Measurements from ENCODE around the gene ZNF780A.
"Not testable (repeated sequence)": the region's sequence is repeated elsewhere in the genome, so short reads cannot be mapped to it uniquely, and the experiment has no call there.

The ZNF780A gene

GRCh38 chr19:40090241-40091204 is at the start of gene ZNF780A:
TSS of gene ZNF780A (minus strand) at chr19:40090943. CDS start at chr19:40084753, 6,190 bp downstream.
- DNase-seq (ENCODE audit: low read depth, low spot score), result peak; percentile 52

GRCh38 chr19:40139533-40140287 is 49.0 kb upstream of the ZNF780A start:
- no peak for DNase-seq (ENCODE audit: low read depth, low spot score)

GRCh38 chr19:40136818-40137217 is 46.1 kb upstream of the ZNF780A start:
- no peak for DNase-seq (ENCODE audit: low read depth, low spot score)

GRCh38 chr19:40134866-40135265 is 44.1 kb upstream of the ZNF780A start:
- no peak for DNase-seq (ENCODE audit: low read depth, low spot score)

- no peak for DNase-seq (ENCODE audit: low read depth, low spot score)
These were observed 42.7 kb upstream of the ZNF780A start for GRCh38 chr19:40133491-40133890.

- no peak for DNase-seq (ENCODE audit: low read depth, low spot score)
These were observed 39.3 kb upstream of the ZNF780A start for GRCh38 chr19:40130013-40130412.

GRCh38 chr19:40129425-40129824 is 38.7 kb upstream of the ZNF780A start:
- DNase-seq (ENCODE audit: low read depth, low spot score), result no peak

- no peak for DNase-seq (ENCODE audit: low read depth, low spot score)
These were observed 38.2 kb upstream of the ZNF780A start for GRCh38 chr19:40128991-40129390.

- DNase-seq (ENCODE audit: low read depth, low spot score), result no peak
These were observed 28.6 kb upstream of the ZNF780A start for GRCh38 chr19:40119380-40119779.

GRCh38 chr19:40118638-40119037 is 27.9 kb upstream of the ZNF780A start:
- DNase-seq (ENCODE audit: low read depth, low spot score), result not testable (repeated sequence)

GRCh38 chr19:40116075-40116474 is 25.3 kb upstream of the ZNF780A start:
- DNase-seq (ENCODE audit: low read depth, low spot score), result no peak

- DNase-seq (ENCODE audit: low read depth, low spot score), result not testable (repeated sequence)
These were observed 23.4 kb upstream of the ZNF780A start for GRCh38 chr19:40114119-40114518.

GRCh38 chr19:40112271-40112670 is 21.5 kb upstream of the ZNF780A start:
- not testable (repeated sequence) for DNase-seq (ENCODE audit: low read depth, low spot score)

GRCh38 chr19:40110570-40110969 is 19.8 kb upstream of the ZNF780A start:
- no peak for DNase-seq (ENCODE audit: low read depth, low spot score)

- DNase-seq (ENCODE audit: low read depth, low spot score), result no peak
These were observed 14.0 kb upstream of the ZNF780A start for GRCh38 chr19:40104754-40105153.

- no peak for DNase-seq (ENCODE audit: low read depth, low spot score)
These were observed 12.9 kb upstream of the ZNF780A start for GRCh38 chr19:40103600-40103999.

GRCh38 chr19:40101813-40102212 is 11.1 kb upstream of the ZNF780A start:
- DNase-seq (ENCODE audit: low read depth, low spot score), result no peak

GRCh38 chr19:40093416-40093815 is 2.7 kb upstream of the ZNF780A start:
- DNase-seq (ENCODE audit: low read depth, low spot score), result no peak

GRCh38 chr19:40091205-40092129 is 724 bp upstream of the ZNF780A start:
- DNase-seq (ENCODE audit: low read depth, low spot score), result no peak

GRCh38 chr19:40089462-40089861 is 1.3 kb downstream of the ZNF780A start:
- DNase-seq (ENCODE audit: low read depth, low spot score), result no peak

- DNase-seq (ENCODE audit: low read depth, low spot score), result no peak
These were observed 2.3 kb downstream of the ZNF780A start for GRCh38 chr19:40088299-40089047.

Data from activated naive CD8-positive, alpha-beta T cell treated with anti-CD3 and anti-CD28 coated beads, Interleukin-2, amount 50 U/mL, for 16 hours (primary cell).